ENCODE measurements around the gene AMACR.

GRCh38 chr5:33964132-33964700 lies 43.6 kb downstream of the AMACR start:
- TF ChIP-seq REST (IDR thresholded peaks at IDR 0.05; ENCODE audit: low read depth) (no peak), TAF1 (IDR thresholded peaks at IDR 0.05; ENCODE audit: low read depth) (no peak), MAX (IDR thresholded peaks at IDR 0.05) (no peak), TCF12 (IDR thresholded peaks at IDR 0.05; ENCODE audit: low read depth) (no peak), RAD21 (IDR thresholded peaks at IDR 0.05; ENCODE audit: low read depth) (no peak), NFIC (IDR thresholded peaks at IDR 0.05) (no peak), FOXM1 (IDR thresholded peaks at IDR 0.05; ENCODE audit: borderline replicate concordance, low read depth) (no peak), EP300 (IDR thresholded peaks at IDR 0.05; ENCODE audit: borderline replicate concordance) (no peak), EGR1 (IDR thresholded peaks at IDR 0.05) (no peak), CREB1 (IDR thresholded peaks at IDR 0.05; ENCODE audit: low read depth) (no peak)
